Adipocyte (in vitro differentiated cells): ENCODE measurements around the gene PIK3C2G.
A peak's percentile ranks its signal among the peaks of the same experiment; 100 is the strongest.
"Not testable (repeated sequence)": the region's sequence is repeated elsewhere in the genome, so short reads cannot be mapped to it uniquely, and the experiment has no call there.

ENCODE experiments used
- DNase-seq: peaks from one replicate; pipeline ENCODE4 v3.0.0-alpha.2; 2015; ENCODE audit warnings: low read depth
- H3K27me3 ChIP-seq: replicated peaks from 2 replicates; pipeline ENCODE4 v1.7.0; 2013; ENCODE audit warnings: mild to moderate bottlenecking, low read length, moderate library complexity; ENCODE audit not compliant: control insufficient read depth, insufficient read depth
- H3K36me3 ChIP-seq: 2 replicates; pipeline ENCODE4 v1.7.0; 2013; ENCODE audit warnings: low read length, mild to moderate bottlenecking, moderate library complexity; ENCODE audit not compliant: control insufficient read depth, insufficient read depth, severe bottlenecking
- H3K4me1 ChIP-seq: 2 replicates; pipeline ENCODE4 v1.7.0; 2013; ENCODE audit warnings: mild to moderate bottlenecking, low read length, moderate library complexity; ENCODE audit not compliant: control insufficient read depth, insufficient read depth
- H3K4me3 ChIP-seq: 2 replicates; pipeline ENCODE4 v1.7.0; 2013; ENCODE audit warnings: mild to moderate bottlenecking, low read length, moderate library complexity
- H3K9ac ChIP-seq: 2 replicates; pipeline ENCODE4 v1.7.0; 2013; ENCODE audit warnings: mild to moderate bottlenecking, low read length, moderate library complexity
- H3K9me3 ChIP-seq: 2 replicates; pipeline ENCODE4 v1.7.0; 2013; ENCODE audit warnings: mild to moderate bottlenecking, low read length, moderate library complexity; ENCODE audit not compliant: control insufficient read depth

PIK3C2G gene

DNA sequence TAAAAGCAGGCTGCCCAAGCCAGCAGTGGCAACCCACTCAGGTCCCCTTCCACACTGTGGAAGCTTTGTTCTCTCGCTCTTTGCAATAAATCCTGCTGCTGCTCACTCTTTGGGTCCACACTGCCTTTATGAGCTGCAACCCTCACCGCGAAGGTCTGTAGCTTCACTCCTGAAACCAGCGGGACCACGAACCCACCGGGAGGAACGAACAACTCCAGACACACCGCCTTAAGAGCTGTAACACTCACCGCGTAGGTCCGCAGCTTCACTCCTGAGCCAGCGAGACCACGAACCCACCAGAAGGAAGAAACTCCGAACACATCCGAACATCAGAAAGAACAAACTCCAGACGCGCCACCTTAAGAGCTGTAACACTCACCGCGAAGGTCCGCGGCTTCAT, 239.4 kb downstream of the PIK3C2G start:
- H3K9me3 ChIP-seq, DNase-seq, H3K36me3 ChIP-seq, H3K4me1 ChIP-seq, H3K4me3 ChIP-seq, H3K9ac ChIP-seq, H3K27me3 ChIP-seq: not testable (repeated sequence)

DNA sequence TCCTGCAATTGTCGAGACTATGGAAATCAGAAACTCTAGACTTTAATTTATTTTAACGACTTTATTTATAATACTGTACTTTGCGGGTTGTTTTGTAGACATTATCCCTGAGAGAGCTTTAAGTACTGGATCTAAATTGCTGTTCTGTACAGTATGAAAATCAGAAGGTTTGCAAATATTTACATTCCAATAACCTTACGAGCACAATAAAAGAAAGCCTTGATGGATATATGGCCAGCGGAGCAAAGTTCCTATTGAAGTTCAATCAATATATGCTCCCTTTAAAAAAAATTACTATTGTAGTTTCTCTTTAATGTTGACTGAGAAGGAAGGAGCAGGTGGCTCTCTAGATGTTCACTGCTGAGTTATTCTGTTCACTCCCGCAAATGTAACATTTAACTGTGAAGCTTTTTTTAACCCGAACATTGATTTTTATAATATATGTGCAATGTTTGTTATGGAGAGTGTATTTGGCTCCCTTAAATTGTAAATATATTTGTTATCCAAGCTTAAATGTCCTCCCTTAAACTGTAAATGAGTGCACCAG, 241.2 kb downstream of the PIK3C2G start:
- H3K36me3 ChIP-seq: no peaks in the 10 kb centered on the region
- no peaks in the 10 kb centered on the region for H3K9me3 ChIP-seq
- peaks cover 3% of the 10 kb centered on the region for H3K4me1 ChIP-seq
- no peak overlapping the region for H3K9ac ChIP-seq
- H3K27me3 ChIP-seq: no peaks in the 10 kb centered on the region
- no peak for DNase-seq
- no peak overlapping the region for H3K4me3 ChIP-seq

DNA sequence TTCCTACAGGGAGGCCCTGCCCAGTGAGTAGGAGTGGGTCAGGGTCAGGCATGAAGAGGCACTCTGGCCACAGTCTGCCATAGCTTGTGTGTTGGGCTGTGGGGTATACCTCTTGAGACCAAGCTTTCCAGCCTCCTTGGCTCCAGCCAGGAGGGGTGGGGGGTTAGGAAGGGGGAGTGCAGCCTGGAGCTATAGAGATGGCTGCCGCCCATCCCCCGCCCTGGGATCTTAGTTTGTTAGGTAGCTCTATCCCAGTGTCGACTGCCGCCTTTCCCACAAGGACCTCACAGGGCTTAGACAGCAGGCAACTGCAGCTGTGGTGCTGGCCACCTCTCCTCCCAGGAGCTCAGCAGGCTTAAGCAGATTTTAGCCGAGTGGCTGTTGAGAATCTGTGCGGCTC, 260.1 kb downstream of the PIK3C2G start:
- H3K9ac ChIP-seq: no peak overlapping the region
- no peaks in the 10 kb centered on the region for H3K36me3 ChIP-seq
- H3K4me1 ChIP-seq: no peaks in the 10 kb centered on the region
- H3K27me3 ChIP-seq: no peaks in the 10 kb centered on the region
- no peak overlapping the region for H3K4me3 ChIP-seq
- peaks cover 17% of the 10 kb centered on the region for H3K9me3 ChIP-seq
- no peak for DNase-seq

DNA sequence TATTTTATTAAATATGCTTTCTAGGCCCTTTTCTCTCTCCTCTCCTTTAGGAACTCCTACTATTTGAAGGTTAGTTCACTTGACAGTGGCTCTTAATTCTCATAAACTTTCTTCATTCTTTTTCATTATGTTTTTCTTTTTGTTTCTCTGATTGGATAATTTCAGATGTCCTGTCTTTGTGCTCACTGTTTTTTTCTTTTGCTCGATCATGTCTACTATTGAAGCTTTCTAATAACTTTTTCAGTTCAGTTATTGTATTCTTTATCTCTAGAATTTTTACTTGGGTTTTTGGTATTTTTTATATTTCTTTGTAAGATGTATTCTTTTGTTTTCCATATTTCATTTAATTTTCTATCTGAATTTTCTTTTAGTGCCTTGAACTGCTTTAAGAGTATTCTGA, 261.5 kb downstream of the PIK3C2G start:
- Histone ChIP-seq H3K4me1 (no peaks in the 10 kb centered on the region), H3K36me3 (no peaks in the 10 kb centered on the region), H3K9ac (no peak overlapping the region), H3K4me3 (no peak overlapping the region), H3K27me3 (no peaks in the 10 kb centered on the region), H3K9me3 (peaks cover 17% of the 10 kb centered on the region)
- DNase-seq: no peak

DNA sequence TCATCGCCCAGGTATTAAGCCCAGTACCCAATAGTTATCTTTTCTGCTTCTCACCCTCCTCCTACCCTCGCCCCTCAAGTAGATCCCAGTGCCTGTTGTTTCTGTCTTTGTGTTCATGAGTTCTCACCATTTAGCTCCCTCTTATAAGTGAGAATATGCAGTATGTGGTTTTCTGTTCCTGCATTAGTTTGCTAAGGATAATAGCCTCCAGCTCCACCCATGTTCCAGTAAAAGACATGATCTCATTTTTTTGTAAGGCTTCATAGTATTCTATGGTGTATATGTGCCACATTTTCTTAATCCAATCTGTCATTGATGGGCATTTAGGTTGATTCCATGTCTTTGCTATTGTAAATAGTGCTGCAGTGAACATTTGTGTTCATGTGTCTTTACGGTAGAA, 281.2 kb downstream of the PIK3C2G start:
- not testable (repeated sequence) for DNase-seq, H3K9ac ChIP-seq, H3K27me3 ChIP-seq, H3K36me3 ChIP-seq, H3K9me3 ChIP-seq, H3K4me3 ChIP-seq
- peaks cover 11% of the 10 kb centered on the region for H3K4me1 ChIP-seq

DNA sequence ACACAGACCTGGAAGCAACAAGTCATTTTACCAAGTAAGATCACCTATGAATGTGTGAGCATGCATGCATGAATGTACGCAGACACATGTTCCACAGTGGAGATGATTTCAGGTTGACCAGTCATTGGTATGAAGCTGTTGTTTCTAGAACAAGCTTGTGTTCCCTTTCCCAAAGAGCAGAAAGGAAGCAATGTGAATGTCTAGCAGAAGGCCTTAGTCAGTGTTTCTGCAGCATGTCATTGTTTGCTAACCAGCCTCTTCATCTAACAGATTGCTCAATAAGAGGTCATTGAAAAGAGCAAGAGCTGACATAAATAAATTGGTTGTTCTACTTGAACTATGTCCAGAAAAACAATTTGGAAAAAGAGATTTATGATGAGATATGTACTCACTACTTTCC, 285.1 kb downstream of the PIK3C2G start:
- no peaks in the 10 kb centered on the region for H3K9me3 ChIP-seq
- H3K36me3 ChIP-seq: no peaks in the 10 kb centered on the region
- peaks cover 12% of the 10 kb centered on the region for H3K4me1 ChIP-seq
- H3K27me3 ChIP-seq: no peaks in the 10 kb centered on the region
- H3K9ac ChIP-seq: no peak overlapping the region
- H3K4me3 ChIP-seq: no peak overlapping the region
- DNase-seq: peak; percentile 87

DNA sequence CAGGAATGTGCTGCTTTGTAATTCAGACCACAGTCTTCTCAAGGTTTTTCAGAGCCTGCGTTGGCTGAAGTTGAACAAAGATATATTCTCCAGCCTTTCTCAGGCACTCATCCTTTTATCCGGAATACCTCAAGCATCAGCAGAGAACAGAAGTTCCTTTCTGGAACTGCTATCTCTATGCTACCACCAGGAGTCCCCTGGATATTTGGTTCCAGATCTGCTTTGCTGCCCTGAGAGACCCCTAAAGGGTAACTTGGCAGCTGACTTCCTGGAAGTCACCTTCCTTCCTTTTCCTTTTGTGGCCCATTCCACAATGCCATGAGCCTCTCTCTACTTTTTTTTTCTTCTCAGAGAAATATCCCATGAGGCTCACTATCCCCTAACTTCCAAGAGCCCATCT, 288.3 kb downstream of the PIK3C2G start:
- Histone ChIP-seq H3K9ac (no peak overlapping the region), H3K27me3 (no peaks in the 10 kb centered on the region), H3K36me3 (no peaks in the 10 kb centered on the region), H3K4me1 (peaks cover 20% of the 10 kb centered on the region), H3K9me3 (no peaks in the 10 kb centered on the region), H3K4me3 (no peak overlapping the region)
- DNase-seq: no peak

DNA sequence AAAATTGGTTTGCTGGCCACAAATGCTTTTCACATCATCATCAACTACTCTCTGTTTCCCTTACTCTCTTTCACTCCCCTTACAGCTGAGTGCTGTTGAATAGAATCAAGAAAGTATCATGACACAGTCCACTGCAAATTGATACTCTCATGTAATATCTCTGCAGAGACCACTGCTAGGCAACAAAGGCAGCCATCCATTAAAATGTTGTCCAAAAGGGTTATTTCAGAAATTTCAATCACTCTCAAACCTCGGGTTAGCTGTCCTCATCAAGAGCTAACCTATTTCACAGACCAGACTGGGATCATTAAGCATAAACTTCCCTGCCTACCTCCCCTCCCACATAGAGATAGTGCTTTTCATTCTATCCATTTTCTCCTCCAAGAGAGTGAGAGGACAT, 289.8 kb downstream of the PIK3C2G start:
- peaks cover 17% of the 10 kb centered on the region for H3K4me1 ChIP-seq
- no peaks in the 10 kb centered on the region for H3K27me3 ChIP-seq
- H3K9me3 ChIP-seq: no peaks in the 10 kb centered on the region
- no peak overlapping the region for H3K4me3 ChIP-seq
- no peak overlapping the region for H3K9ac ChIP-seq
- no peaks in the 10 kb centered on the region for H3K36me3 ChIP-seq
- DNase-seq: no peak

DNA sequence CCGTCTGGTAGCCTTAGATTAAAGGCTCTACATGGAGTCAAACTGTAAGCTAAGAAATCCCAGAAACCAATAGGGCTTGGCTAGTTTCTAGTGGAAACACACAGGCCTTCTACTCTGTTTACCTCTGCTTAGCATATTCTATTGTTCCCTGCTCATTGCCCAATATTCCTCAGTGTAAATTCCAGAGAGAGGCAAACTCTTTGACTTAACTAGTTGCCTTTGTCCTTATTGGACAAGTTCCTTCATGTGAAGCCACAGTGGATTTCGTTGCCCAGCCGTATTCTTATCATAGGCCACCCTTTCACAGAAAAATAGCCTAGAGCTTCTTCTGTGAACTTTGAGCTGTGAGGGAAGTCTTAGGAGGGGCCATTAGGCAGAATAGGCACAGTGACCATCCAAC, 290.4 kb downstream of the PIK3C2G start:
- H3K27me3 ChIP-seq: no peaks in the 10 kb centered on the region
- no peak overlapping the region for H3K4me3 ChIP-seq
- no peak overlapping the region for H3K9ac ChIP-seq
- DNase-seq: no peak
- peaks cover 12% of the 10 kb centered on the region for H3K4me1 ChIP-seq
- no peaks in the 10 kb centered on the region for H3K36me3 ChIP-seq
- H3K9me3 ChIP-seq: no peaks in the 10 kb centered on the region

DNA sequence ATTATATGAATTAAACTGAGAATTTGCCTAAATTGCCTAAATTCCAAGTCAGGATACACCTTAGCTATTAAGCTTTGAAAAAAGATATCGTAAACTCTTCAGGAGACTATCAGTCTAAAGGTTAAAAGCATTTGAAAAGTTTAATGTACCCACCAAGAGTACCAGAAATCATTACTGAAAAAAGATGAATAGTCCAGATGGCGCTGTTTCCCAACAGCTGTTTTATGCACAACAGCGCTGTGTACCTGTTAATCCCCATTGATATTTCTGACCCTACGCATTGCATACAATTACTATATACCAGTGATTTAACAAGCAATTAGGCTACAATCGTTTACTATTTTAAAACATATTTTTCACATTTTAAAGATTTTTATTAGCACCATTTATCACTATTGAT, 291.5 kb downstream of the PIK3C2G start:
- no peak for DNase-seq
- Histone ChIP-seq H3K9me3 (no peaks in the 10 kb centered on the region), H3K27me3 (no peaks in the 10 kb centered on the region), H3K9ac (no peak overlapping the region), H3K36me3 (no peaks in the 10 kb centered on the region), H3K4me1 (peaks cover 9% of the 10 kb centered on the region), H3K4me3 (no peak overlapping the region)

DNA sequence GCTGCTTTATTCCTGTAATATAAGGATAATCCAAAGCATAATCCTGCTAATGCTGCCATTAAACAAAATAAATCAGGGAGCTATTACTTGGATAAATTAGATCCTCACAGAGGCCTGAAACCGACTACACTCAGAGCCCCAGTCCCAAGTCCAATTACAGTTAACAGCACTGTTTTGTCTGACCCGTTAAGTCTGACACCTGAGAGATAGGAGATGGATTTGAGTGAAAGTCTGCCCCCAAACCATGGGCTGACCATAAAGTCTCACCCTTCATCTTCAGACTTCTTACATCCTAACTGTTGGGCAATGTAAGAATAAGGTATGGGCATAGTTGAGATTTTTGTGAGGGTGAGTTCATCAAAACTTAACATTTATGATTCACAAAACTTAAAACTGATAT, 294.8 kb downstream of the PIK3C2G start:
- H3K9ac ChIP-seq: no peak overlapping the region

DNA sequence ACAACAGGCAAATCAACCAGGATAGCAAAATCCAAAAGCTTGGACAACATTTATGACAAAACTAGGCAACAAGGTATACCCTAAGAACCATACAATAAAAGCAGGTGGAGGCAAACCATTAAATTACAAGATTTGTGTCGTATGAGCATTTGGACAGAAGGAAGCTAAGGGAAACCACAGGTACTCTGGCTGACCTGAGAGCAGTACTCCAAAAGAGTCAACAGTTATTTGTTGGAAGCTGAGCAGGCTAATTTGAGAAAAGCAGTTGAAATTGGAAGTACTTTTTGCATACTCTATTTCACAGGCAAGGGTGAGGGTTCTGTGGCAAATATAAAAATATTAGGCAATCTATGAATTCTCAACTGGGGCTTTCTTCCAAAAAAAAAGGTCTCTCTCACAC, 297.9 kb downstream of the PIK3C2G start:
- no peaks in the 10 kb centered on the region for H3K4me1 ChIP-seq
- no peak for DNase-seq
- no peaks in the 10 kb centered on the region for H3K9me3 ChIP-seq
- no peak overlapping the region for H3K9ac ChIP-seq
- no peak overlapping the region for H3K4me3 ChIP-seq
- H3K36me3 ChIP-seq: no peaks in the 10 kb centered on the region
- no peaks in the 10 kb centered on the region for H3K27me3 ChIP-seq

More for the DNA sequence above, 294.8 kb downstream of the PIK3C2G start:
- Histone ChIP-seq H3K4me3 (no peak overlapping the region), H3K4me1 (peaks cover 9% of the 10 kb centered on the region), H3K36me3 (no peaks in the 10 kb centered on the region), H3K27me3 (no peaks in the 10 kb centered on the region), H3K9me3 (no peaks in the 10 kb centered on the region)
- no peak for DNase-seq
